GM21381 (cell line): ENCODE results near the gene ATP9A.
"Not testable (repeated sequence)": the region's sequence is repeated elsewhere in the genome, so short reads cannot be mapped to it uniquely, and the experiment has no call there.

Source experiments
- ATAC-seq: cut with Tn5 transposase; IDR thresholded peaks from one replicate; pipeline ENCODE4 v1.9.1; 2021; ENCODE audit warnings: mild to moderate bottlenecking, moderate library complexity; ENCODE audit not compliant: unreplicated experiment

Gene ATP9A

DNA sequence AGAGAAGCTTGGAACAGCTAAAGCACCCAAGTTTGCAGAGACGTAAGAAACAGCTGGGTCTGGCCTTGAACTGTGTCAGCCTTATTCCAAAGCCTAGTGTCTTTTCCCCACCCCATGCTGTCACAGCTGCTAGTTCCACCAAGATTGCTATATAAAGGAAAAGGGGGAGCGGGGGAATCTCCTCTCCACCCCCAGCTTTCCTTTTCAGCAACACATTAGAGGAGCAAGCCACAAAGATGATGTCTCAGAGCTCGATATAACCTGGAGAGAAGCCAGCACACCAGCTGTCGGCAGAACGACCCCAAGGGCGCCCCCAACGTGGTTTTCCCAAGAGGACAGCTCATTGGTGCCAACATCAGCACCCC, 36.5 kb downstream of the ATP9A start:
- ATAC-seq = no peak

DNA sequence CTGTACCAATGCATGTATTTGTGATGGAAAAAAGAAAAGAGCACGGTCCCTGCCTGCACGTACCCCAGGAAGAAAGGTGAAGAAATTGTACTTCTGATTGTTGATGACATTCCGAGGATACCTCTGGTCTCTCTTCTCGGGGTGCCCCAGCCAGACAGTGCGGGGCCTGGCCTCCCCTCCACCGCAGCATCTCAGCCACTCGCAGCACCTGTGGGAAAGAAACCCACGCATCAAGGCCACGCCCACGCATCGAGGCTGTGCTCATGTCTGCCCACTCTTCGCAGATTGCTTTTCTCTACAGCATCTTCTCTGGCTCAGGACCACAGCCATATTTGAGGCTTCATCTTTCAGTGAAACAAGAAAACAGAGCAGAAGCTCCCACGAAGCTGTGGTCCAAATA, 38.4 kb downstream of the ATP9A start:
- no peak for ATAC-seq

GRCh38 chr20:51728737-51729136, 39.5 kb downstream of the ATP9A start:
- ATAC-seq = no peak

GRCh38 chr20:51727872-51728271, 40.3 kb downstream of the ATP9A start:
- no peak for ATAC-seq

DNA sequence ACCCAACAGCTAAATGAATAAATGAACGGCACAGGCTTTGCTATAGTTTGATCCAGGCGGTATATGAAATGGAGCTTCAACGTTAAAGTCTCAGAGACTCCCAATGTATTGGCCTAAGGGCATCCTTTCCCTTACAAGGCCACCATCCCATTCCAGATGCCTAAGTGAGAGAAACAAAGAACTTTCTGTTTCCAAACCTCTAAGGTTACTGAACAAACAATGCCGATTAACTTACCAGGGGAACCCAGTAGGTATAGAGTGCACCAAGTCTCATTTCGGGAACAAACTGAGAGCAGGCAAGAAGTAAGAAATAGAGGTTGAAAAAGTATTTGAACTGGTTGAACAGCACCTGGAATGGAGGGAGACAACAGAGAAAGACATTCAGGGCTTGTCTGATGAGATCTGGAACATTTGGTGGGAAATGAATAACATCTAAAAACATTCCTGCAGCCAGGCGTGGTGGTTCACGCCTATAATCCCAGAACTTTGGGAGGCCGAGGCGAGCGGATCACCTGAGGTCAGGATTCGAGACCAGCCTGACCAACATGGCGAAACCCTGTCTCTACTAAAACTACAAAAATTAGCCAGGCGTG, 42.5 kb downstream of the ATP9A start:
- no peak for ATAC-seq

GRCh38 chr20:51723026-51723425, 45.2 kb downstream of the ATP9A start:
- ATAC-seq = not testable (repeated sequence)

DNA sequence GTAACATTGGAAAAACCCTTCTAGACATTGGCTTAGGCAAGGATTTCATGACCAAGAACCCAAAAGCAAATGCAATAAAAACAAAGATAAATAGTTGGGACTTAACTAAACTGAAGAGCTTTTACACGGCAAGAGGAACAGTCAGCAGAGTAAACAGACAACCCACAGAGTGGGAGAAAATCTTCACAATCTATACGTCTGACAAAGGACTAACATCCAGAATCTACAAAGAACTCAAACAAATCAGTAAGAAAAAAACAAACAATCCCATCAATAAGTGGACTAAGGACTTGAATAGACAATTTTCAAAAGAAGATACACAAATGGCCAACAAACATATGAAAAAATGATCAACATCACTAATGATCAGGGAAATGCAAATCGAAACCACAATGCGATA, 45.9 kb downstream of the ATP9A start:
- ATAC-seq = not testable (repeated sequence)

DNA sequence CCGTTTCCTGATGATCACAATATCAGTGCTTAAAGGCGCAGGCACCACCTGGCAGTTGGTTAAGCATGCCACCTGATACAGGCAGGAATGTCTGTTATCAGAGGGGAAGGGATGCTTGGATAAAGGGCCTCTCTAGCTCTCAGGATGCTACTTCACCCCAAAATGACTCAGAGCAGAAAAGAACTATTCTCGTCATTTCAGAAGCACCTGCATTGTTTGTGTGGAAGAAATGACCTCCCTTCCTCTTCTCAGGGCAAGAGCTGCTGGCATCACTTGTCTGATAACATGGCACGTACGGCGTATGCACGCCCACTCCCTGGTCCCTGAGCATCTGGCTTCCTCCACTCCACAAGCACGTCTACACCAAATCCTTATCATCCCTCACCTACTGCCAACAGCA, 47.3 kb downstream of the ATP9A start:
- no peak for ATAC-seq

DNA sequence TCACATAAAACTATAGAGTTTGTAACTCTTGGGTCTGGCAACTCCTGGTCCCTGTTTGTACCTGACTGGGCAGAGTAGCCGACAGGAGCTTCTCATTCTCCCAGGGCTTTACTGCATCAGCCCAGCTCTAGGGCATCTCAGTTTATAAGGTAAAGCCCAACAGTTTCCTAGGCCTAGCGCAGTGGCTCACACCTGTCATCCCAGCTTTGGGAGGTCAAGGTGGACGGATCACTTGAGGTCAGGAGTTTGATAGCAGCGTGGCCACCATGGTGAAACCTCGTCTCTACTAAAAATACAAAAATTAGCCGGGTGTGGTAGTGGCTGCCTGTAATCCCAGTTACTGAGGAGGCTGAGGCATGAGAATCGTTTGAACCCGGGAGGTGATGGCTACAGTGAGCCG, 47.8 kb downstream of the ATP9A start:
- no peak for ATAC-seq

GRCh38 chr20:51715856-51716185, 52.4 kb downstream of the ATP9A start:
- ATAC-seq = no peak

DNA sequence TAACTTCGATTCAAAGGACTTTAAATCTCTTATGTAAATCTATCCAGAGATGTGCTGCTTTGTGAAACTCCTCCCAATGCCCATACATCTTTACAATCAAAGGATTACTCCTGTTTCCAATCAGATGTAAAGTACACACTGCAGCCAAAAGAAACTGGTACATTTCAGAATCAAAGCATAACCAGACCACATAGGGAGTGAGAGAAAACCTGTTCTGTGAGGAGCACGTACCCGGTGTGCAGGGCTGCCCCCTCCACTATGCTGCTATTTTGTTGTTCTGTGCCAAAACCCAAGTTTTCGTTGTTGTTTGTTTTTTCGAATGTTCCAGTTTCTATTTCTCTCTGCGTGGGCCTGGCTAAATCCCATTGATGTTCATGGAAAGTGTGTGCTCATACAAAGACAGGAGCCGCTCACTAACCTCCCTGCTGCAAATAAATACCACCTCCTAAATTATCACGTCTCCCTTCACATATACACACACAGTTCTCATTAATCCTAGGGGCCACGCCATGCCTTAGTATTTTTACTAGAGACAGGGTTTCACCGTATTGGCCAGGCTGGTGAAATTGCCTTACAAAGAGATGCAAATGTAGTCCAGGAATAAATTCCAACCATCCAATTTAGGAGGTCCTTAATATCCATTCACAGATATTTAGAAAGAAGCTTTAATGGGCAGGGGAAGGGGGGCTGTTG, 52.9 kb downstream of the ATP9A start:
- ATAC-seq = no peak

DNA sequence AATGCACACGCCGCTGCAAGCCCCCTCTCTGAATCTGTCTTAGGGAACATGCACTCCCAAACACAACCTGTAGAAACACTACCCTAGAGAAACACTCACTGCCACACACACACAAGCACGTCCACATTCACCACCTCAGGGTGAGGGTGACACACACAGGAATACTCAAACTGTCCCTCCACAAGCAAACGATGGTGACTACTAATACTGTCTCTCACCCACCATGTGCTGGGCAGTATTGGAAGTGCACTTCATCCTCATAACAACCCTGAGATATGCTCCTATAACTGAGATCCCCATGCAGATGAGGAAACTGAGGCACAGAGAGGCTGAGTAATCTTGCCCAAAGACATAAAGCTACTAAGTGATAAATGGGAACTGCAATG, 55.0 kb downstream of the ATP9A start:
- ATAC-seq = no peak

GRCh38 chr20:51712501-51713212, 55.5 kb downstream of the ATP9A start:
- no peak for ATAC-seq

- no peak for ATAC-seq
These were observed 56.8 kb downstream of the ATP9A start for GRCh38 chr20:51711426-51711825.

- ATAC-seq = no peak
These were observed 57.8 kb downstream of the ATP9A start for GRCh38 chr20:51710361-51710894.

- ATAC-seq = no peak
These were observed 62.8 kb downstream of the ATP9A start for GRCh38 chr20:51705400-51705799.

DNA sequence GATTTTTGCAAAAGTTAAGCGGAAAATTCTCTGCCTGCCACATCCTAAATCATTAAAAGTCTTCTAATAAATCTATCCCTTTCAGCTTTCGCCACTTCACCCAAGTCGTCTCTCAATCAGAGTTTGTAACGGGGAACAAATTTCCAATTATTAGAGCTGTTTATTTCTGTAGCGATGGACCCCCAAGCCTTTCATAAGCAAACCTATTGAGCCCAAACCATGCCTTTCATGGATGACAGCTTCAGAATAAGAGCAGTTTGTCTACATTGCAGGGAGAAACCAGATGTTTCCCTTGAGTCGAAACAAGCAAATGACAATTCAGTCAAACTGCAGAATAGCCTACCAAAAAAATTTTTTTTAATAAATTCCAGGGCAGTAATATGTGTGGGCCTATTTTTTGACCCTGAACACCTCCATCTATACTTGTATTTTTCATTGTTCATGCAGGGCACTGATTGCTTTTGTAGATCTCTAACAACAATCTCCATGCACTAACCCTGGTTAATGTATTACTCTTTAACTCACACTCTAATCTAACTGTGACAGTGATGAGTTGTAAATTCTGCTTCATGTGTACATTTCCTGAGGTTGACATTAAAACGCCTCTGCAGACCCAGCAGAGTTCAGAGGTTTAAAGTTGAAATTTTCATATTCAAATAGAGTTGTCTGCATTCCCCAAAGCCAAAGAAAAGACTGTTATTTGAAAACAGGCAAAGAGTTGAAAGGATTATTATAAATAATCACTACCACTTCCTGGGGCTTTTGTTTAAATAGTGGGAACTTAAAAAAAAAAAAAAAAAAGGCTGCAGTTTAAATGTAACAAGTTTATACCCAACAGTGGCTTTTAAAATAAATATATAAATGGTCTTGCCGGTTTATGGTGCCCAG, 64.5 kb downstream of the ATP9A start:
- ATAC-seq = no peak

DNA sequence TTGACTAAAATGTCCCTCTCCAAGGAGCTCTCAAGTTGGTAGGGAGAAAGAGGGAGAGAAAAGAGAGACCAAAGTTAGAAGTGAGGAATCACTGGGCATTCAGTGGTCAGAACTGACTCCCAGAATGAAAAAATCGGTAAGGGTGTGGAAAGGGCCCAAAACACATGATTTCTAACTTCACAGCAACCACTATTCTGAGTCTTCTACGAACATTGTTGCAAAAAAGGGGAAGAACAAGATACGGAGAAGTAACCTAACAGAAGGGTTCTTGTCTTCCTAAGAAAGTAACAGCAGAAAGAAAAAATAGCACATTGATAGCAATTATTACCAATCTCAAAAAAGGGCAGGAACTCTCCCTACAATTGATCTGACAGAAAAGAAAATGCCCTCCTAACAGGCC, 65.6 kb downstream of the ATP9A start:
- no peak for ATAC-seq

DNA sequence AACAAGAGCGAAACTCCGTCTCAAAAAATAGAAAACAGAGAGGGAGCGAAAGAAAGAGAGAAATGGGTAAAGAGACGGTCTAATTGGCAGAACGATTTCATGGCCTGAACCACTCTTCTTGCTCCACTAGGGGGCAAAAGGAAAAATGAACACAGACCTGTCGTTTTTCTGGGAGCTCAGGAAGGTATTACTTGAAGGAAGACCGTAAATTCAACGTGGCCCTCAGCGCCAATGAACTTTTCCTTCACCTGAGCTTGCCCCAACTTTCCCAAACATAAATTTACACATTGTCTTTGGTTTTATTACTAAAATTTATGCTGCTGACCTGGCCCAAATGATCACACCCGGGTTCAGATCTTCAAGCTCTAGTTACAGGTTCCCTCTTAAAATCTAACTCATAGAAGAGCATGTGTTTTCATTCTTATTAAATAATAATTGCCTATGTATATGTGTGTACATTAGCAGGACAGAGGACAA, 67.3 kb downstream of the ATP9A start:
- no peak for ATAC-seq

GRCh38 chr20:51698252-51698651, 69.9 kb downstream of the ATP9A start:
- no peak for ATAC-seq
